HG03354 (cell line): Measurements from ENCODE around the gene TNFSF13.

Source experiments
- ATAC-seq: cut with Tn5 transposase; IDR thresholded peaks from one replicate; pipeline ENCODE4 v1.9.1; 2021; ENCODE audit warnings: mild to moderate bottlenecking; ENCODE audit not compliant: unreplicated experiment, poor library complexity, severe bottlenecking

Gene TNFSF13, protein sequence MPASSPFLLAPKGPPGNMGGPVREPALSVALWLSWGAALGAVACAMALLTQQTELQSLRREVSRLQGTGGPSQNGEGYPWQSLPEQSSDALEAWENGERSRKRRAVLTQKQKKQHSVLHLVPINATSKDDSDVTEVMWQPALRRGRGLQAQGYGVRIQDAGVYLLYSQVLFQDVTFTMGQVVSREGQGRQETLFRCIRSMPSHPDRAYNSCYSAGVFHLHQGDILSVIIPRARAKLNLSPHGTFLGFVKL

DNA sequence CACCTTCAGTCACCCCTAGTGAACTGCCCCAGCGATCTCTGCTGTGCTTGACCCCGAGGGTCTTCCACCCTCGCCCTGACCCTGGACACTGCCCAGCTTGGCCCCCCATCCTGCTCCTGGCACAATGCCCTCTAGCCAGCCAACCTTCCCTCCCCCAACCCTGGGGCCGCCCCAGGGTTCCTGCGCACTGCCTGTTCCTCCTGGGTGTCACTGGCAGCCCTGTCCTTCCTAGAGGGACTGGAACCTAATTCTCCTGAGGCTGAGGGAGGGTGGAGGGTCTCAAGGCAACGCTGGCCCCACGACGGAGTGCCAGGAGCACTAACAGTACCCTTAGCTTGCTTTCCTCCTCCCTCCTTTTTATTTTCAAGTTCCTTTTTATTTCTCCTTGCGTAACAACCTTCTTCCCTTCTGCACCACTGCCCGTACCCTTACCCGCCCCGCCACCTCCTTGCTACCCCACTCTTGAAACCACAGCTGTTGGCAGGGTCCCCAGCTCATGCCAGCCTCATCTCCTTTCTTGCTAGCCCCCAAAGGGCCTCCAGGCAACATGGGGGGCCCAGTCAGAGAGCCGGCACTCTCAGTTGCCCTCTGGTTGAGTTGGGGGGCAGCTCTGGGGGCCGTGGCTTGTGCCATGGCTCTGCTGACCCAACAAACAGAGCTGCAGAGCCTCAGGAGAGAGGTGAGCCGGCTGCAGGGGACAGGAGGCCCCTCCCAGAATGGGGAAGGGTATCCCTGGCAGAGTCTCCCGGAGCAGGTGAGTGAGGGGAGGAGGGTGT, at the start of gene TNFSF13:
TSS of gene TNFSF13 (plus strand) at position 207 of the 776 bp plus-strand sequence. CDS start at position 497, 290 bp downstream.
- ATAC-seq: no peak

DNA sequence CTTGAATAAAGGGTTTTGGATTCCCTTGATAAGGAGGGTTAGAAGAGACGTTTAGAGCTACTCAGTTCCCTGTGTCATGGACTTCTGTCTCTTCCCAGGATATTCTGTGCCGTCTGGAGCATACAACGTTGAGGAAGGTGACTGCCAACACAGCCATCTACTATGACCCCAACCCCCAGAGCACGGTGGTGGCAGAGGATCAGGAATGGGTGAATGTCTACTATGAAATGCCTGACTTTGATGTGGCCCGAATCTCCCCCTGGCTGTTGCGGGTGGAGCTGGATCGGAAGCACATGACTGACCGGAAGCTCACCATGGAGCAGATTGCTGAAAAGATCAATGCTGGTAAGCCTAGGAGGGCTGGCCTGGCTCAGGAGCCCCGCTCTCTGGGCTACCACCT, 49.7 kb upstream of the TNFSF13 start:
- no peak for ATAC-seq

DNA sequence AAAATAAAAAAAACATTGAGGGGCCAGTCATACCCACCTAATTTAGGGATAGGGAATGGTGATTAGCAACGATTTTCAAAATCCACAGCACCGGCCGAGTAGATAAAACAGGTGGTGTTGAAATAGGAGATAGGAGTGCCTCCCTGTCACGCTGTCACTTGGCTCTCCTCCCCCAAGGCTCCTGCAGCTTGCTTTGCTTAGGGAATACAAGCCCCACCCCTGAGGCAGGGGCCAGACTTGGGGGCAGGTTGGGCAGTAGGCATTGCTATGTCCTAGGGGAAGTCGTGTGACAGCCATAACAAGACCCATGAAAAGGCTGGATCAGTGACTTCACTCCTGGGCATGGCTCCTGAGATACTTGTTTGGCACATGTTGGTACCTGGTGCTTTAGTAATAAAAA, 48.6 kb upstream of the TNFSF13 start:
- ATAC-seq: no peak

DNA sequence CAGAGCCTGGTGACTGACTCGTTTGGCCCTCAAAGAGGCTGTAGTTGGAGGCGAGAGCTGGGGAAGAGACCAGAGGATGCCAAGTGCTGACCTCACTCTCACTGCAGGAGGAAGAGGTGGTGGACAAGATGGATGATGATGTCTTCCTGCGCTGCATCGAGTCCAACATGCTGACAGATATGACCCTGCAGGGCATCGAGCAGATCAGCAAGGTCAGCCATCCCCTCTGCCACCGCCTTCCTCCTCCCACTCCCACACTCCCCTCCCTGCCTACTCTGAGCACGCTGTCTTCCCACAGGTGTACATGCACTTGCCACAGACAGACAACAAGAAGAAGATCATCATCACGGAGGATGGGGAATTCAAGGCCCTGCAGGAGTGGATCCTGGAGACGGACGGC, 47.4 kb upstream of the TNFSF13 start:
- no peak for ATAC-seq

DNA sequence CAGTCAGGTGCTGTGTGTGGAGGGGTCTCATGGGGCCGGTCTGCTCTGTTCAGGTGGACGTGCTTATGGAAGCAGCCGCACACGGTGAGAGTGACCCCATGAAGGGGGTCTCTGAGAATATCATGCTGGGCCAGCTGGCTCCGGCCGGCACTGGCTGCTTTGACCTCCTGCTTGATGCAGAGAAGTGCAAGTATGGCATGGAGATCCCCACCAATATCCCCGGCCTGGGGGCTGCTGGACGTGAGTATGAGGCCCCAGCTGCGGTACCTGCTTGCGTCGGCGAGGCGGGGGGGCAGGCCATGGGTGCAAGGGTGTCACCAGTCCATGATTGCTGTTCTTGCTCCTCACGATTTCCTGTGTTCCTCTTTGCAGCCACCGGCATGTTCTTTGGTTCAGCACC, 46.4 kb upstream of the TNFSF13 start:
- ATAC-seq: no peak

DNA sequence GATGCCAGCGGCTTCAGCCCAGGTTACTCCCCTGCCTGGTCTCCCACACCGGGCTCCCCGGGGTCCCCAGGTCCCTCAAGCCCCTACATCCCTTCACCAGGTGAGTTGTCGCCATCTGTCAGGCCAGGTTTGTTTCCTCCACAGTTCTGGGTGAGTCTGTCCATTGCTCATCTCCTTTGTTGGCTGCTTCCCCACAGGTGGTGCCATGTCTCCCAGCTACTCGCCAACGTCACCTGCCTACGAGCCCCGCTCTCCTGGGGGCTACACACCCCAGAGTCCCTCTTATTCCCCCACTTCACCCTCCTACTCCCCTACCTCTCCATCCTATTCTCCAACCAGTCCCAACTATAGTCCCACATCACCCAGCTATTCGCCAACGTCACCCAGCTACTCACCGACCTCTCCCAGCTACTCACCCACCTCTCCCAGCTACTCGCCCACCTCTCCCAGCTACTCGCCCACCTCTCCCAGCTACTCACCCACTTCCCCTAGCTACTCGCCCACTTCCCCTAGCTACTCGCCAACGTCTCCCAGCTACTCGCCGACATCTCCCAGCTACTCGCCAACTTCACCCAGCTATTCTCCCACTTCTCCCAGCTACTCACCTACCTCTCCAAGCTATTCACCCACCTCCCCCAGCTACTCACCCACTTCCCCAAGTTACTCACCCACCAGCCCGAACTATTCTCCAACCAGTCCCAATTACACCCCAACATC, 45.6 kb upstream of the TNFSF13 start:
- no peak for ATAC-seq

DNA sequence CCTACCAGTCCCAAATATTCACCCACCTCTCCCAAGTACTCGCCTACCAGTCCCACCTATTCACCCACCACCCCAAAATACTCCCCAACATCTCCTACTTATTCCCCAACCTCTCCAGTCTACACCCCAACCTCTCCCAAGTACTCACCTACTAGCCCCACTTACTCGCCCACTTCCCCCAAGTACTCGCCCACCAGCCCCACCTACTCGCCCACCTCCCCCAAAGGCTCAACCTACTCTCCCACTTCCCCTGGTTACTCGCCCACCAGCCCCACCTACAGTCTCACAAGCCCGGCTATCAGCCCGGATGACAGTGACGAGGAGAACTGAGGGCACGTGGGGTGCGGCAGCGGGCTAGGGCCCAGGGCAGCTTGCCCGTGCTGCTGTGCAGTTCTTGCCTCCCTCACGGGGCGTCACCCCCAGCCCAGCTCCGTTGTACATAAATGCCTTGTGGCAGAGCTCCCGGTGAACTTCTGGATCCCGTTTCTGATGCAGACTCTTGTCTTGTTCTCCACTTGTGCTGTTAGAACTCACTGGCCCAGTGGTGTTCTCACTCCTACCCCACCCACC, 44.6 kb upstream of the TNFSF13 start:
- ATAC-seq: no peak

DNA sequence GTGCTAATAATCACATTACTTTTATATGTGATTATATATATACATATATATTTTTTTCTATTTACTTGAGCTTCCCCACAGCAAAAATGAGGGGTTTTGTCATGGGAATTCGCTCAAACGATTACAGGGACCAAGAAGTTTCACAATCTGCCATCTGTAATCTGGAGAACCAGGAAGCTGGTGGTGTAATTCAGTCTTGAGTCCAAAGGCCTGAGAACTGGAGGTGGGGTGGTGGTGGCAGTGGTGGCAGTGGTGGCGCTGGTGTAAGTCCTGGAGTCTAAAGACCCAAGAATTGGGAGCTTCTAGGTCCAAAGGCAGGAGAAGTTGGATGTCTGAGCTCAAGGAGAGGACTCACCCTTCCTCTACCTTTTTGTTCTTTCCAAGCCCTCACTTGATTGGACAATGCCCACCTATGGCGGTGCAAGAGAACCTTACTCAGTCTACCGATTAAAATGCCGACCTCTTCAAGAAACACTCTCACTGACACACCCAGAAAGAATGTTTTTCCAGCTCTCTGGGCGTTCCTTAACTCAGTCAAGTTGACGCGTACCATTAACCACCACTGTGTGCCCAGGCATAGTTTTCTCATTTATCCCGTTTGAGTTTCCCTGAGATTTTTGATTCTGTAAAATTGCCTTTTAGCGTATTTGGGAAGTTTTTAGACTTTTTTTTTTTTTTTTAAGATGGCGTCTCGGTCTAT, 42.5 kb upstream of the TNFSF13 start:
- ATAC-seq: no peak

DNA sequence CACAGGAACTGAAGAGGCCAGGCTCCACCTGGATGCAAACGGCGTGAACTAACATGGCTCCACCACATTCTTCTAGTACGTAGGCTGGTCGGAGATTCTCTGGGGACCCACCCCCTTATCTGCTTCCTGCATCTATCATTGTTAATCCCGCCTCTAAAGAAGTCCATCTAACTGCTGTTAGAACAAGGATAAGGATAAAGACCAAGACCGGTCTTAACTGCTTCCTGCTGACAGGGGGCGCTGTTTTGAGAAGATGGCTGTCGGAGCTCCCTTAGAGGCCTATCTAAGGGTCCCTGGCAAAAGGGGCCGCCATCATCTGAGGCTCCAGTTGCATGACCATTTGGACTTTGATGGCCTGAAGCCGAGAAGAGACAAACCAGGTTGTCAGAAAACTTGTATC, 35.5 kb upstream of the TNFSF13 start:
- ATAC-seq: no peak

DNA sequence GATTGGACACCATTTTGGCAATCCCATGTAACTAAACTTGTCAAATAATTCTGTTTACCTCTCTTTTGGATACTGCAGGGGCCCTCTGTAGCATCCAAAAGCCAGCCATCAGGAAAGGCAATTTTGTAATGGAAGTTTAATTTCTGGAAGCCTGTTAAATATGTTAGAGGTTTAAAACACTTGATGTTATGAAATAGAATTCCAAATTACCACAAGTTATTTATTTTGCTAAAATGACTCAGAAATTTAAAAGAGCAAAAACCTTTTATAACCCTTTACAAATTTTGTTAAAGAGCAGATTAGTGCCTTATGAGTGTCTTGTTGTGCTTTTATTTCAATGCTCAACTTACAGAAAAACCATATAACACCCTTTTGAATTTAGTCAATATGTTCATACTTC, 29.7 kb upstream of the TNFSF13 start:
- no peak for ATAC-seq

DNA sequence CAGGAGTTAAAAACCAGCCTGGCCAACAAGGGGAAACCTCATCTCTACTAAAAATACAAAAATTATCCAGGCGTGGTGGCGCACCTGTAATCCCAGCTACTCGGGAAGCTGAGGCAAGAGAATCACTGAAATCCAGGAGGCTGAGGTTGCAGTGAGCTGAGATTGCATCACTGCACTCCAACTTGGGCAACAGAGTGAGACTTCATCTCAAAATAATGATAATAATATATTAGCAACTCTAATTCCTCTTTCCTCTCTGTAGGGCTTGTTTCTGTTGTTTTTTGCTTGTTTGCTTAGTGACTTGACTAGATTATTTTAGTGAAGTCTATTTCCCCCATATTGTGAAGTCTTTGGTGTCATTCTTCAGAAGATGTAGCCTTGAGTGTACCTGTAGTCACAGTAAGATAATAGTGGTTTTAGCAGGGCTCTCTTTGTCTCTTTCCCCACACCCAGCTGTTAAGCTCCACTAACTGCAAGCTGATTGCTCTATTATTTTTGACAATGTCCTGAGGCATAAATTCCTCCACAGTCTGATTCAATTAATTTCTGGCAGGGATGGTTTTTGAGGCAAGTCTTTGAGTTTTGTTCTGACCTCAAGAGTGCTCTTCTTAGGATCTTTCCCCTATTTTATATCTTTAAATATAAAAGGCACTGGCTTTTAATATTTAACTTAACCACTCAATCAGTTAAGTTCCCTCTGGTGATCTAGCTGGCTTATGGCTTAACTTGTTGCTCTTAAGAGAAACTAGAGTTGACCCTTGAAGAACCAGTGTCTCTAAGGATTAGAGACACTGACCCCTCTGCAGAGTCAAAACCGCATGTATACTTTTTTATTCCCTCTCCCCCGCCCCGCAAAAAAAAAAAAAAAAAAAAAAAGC, 28.3 kb upstream of the TNFSF13 start:
- no peak for ATAC-seq

DNA sequence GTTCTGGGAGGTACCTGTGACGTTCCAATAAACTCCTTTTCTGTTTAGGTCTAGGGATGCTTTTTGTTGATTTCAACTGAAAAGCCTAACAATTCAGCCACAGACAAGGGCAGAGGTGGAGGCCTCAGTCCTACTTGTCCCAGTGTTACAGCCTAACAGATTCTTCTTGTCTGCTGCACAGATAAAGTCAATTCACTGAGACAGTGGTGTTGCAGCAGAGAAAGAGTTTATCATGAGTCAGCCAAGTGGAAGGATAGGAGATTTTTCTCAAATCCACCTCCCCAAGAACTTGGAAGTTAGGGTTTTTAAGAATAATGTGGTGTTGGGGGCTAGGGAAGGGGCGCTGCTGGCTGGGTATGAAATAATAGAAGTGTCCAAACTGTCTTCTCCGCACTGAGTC, 20.5 kb upstream of the TNFSF13 start:
- no peak for ATAC-seq

DNA sequence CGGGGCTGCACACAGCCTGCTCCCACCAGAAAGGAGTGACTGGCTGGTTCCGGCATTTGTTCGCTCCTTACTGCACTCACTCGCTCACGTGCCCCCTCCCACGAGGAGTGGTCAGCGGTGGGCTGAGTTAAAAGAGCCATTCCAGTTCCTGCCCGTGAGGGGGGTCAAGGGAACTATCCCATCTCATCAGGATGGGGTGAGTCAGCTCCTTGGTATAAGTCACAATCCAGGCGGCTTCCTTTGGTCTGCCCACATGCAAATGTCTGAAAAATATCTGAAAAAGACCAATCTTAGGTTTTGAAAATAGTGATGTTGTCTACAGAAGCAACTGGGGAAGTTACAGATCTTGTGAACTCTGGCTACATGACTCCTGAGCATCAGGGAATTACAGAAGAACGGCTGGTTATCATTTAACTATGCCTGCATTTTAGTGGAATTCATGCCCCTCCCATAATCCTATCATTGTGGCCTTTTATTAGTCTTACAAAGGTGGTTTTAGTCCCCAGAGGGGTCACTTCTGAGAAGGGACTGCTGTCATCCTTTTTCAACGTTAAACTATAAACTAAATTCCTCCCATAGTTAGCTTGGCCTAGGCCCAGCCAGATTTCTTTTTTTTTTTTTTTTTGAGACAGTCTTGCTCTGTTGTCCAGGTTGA, 19.5 kb upstream of the TNFSF13 start:
- no peak for ATAC-seq

DNA sequence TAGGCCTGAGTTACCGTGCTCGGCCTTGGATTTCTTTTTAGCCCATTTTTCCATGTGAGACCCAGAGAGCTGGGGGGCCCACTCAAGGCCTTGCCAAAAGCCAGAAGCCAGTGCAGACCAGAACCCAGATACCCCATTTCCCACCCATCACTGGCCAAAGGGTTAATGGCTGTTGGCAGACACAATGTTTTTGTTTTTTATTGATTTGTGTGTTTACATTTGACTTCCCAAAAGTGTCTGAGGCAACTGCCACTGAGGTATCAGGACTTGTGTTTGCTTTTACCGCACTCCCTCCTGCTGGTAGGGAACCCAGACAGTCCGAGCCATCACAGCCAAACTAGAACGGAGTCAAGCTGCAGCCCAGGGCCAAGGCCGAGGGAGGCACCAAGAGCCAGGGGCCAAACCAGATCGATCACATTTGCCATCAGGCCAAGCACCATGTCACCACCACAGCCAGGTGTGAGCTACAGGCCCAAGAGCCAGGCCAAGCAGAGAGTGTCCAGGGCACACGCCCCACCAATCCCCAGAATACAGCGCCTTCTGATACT, 17.4 kb upstream of the TNFSF13 start:
- ATAC-seq: no peak

DNA sequence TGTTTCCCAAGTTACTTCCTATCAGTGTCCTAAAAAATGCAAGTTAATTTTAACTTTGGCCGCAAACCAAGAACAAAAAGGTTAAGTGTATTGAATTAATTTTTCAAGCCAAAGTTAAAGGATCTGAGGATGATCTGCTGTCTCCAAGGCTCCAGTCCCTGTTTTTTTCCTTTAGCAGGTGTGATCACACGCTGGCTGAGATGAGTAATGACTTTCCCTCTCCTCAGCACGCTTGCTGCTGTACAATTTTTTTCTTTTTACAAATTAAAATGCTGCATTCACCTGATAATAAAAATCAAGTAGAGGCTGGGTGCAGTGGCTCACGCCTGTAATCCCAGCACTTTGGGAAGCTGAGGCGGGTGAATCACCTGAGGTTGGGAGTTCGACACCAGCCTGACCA, 13.6 kb upstream of the TNFSF13 start:
- no peak for ATAC-seq

DNA sequence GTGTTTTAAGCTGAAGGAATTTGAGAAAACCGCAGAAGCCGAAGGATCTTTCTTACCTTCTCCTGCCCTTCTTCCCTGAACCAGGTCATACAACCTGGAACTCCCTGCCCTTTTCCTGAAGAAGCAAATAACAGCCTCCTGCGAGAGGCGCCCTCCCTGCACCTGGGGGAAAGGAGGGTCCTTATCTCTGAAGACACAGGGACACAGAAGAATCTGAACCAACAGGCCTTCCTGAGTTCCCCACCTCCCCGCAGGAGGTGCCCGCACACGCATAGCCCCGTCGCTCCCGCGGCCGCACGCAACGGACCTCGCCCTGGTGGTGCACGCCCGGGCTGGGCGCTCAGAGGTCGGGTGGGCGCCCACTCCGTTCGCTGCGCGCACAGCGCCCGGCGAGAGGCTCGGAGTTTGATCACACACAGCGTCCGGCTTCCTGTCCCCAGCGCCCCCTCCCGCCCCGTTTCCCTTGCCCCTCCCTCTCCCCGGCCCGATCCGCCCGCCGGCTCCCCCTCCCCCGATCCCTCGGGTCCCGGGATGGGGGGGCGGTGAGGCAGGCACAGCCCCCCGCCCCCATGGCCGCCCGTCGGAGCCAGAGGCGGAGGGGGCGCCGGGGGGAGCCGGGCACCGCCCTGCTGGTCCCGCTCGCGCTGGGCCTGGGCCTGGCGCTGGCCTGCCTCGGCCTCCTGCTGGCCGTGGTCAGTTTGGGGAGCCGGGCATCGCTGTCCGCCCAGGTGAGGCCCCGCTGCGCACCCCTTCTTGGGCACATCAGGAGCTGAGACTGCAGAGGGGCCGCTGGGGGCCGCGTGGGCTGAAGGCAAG, 9.8 kb upstream of the TNFSF13 start, which contains the start of gene TNFSF12:
TSS of gene TNFSF12 (plus strand) at position 474 of the 816 bp plus-strand sequence. CDS start at position 570, 96 bp downstream.
- ATAC-seq: no peak

DNA sequence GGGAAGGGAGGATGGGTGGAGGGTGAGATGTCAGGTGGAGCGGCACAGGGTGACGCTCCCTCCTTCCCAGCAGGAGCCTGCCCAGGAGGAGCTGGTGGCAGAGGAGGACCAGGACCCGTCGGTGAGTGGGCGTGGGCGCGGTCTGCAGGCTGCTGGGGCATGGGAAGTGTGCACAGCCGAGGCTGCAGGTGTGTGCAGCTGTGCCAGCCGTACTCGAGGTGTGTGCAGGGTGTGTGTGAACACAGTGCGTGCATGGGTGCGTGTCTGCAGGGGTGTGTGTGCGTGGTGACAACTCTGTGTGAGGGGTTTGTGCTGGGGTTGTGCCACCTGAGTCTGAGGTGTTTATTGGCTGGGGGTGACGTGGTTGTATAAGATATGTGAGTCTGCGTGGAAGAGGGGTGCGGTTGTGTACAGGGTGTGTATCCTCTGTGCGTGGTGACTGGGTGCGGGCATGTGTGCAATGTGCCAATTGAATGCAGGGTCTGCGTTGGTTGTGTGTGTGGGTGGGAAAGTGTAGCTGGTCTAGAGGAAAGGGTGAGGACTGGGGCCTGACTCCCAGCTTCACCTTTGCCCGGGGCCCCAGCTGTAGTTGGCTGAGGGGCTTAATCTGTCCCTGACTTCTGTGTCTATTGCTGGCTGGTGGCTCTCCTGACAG, 9.0 kb upstream of the TNFSF13 start:
- ATAC-seq: no peak
